ENCODE measurements around the gene CDH4.
"Not testable (repeated sequence)": the region's sequence is repeated elsewhere in the genome, so short reads cannot be mapped to it uniquely, and the experiment has no call there.

CDH4 gene

DNA sequence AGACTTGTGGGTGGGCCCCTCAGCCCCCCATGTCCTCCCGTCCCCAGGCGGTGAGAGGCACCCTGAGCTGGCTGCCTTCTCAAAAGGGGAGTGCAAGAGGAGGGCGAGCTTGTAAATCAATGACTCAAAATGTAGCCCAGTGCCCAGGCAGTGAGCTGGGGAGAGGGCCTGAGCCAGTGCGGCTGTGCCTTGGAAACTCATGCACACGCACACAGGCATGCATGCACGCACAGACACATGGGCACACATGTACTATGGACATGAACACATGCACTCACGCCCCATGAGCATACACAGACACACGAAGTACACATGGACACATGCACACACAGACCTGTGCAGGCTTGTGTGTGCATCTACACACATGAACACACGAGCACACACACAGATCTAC, 680.1 kb downstream of the CDH4 start:
- no peak for DNase-seq

DNA sequence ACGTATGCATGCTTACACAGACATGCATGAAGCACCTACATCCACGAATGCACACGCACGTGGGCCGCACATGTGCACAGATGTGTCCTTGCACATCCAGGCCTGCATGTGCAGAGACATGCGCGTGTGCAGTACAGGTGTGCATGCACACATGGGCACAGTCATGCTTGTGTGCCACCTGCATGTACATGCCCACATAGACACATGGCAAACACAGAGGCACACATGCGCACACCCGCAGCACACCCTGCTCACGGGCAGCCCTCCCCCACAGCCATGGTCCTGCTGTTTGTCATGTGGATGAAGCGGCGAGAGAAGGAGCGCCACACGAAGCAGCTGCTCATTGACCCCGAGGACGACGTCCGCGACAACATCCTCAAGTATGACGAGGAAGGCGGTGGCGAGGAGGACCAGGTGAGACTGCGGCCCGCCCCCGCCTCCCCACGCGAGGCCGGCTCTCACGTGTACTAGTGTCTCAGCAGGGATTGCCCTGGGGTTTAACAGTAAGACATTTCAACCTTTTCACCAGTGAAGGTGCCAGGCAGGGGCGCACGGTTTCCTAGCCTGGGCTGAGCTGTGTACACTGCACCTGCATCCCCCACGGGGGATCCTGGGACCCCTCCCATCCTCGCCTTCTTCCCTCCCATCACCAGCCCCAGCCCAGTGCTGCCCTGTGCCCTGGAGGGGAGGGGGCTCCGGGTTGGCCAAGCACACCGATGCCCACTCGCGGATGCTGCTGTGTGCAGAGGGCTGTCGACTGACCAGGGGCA, 680.8 kb downstream of the CDH4 start:
- no peak for DNase-seq

DNA sequence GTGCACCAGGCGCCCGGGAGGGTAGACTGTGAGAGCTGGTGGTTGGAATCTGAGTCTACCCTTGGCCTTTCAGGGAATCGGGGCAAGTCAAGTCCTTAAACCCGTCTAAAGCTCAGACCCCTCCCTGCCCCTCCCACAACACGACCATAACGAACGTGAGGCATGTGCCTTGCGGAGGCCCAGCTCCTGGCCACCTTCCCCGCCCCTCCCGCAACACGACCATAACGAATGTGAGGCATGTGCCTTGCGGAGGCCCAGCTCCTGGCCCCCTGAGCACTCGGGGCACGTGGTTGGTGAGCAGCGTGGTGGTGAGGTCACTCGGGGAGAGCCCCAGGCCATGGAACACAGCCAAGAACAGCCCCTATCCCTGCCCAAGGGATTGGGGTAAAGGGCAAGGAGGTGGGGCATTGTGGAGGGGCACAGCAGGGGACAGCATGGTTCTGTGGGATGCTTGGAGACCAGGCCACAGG, 681.5 kb downstream of the CDH4 start:
- DNase-seq: no peak

DNA sequence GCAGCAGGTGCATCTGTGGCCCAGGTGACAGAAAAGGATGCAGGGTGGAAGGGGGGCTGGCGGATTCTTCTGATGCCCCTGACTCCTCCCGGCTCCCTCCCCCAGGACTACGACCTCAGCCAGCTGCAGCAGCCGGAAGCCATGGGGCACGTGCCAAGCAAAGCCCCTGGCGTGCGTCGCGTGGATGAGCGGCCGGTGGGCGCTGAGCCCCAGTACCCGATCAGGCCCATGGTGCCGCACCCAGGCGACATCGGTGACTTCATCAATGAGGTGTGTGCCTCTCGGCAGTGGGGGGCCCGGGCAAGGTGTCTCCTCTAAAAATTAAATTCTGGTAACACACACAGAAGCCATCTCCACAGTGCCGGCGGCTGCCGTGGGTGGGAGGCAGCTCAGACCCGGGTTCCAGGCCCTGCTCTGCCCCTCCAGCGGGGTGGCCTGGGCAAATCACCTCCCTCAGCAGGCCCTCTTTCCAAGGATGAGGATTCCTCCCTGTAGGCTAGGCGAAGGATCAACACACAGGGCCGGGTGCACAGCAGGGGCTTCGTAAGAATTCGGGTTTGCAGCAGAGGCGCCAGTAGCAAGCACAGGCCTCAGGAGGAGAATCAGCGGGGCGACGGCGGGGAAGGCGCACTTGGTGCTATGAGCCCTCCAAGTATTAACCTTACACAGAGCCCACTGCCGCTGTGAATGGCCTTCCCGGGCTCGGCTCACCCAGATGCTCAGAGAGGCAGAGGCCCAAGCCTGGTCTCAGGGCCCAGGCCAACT, 682.1 kb downstream of the CDH4 start:
- DNase-seq: no peak

DNA sequence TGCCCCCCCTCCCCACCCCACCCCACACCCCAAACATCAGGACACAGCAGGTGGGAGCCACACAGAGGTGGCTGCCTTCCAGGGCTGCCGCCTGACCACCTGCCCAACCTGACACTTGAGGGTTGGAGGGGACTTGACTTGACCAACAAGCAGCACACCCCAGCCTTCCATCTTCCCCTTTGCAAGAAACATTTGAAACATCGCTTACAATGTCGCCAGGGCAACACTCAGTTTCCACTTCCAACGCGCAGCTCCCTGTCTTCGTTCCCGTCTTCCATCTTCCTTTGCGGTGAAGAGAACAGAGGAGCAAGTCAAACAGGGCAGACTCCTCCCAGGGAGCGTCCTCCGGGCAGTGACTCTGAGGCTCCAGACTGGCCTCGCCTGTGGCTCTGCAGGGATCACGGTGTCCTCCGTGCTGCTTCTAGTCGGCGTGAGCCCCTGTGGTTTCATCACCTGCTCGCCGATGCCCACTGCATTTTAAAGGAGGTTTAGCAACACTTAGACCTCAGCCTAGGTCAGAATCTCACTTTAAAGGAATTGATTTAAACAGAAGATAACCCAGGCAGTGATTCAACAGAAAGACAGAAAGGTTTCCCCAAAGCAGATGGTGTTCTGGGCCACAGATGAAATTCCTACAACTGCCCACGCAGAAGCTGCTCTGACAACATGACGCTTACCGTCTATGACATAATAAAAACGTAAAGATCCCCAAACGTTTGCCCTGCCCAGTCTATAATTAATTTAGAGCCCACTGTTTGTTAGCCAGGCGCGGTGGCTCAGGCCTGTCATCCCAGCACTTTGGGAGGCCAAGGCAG, 682.9 kb downstream of the CDH4 start:
- no peak for DNase-seq

DNA sequence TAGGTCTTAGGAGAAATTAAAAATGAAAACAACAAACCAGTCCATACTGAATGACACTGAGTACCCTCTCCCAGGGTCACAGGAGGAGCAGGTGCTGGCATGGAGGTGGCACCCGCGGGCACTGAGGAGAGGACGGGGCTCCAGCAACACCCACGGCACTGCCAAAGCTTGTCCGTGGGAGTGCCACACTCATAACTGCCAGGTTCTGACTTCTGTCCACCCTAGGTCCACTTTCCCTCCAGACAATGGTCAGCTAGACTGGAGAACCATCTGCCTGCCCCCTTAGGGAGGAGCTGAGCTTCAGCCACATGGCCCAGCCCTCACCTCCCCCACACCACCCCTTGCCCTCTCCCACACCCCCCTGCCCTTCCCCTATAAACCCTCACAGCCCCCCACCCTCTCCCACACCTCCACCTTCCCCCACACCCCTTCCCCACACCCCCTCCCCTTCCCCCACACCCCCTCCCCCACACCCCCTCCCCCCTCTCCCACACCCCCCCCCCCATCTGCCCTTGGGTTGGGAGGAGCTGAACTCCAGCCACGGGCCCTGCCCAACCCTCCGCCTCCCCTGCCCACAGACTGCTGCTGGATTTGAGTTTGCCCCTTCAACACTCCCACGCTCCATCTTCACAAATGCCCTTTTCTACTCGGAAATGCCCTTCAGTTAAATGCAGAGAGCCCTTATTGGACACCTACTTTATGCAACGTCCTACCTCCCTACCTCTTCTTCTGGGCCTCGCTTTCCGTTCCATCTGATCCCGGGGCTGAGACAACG, 684.1 kb downstream of the CDH4 start:
- DNase-seq: no peak

DNA sequence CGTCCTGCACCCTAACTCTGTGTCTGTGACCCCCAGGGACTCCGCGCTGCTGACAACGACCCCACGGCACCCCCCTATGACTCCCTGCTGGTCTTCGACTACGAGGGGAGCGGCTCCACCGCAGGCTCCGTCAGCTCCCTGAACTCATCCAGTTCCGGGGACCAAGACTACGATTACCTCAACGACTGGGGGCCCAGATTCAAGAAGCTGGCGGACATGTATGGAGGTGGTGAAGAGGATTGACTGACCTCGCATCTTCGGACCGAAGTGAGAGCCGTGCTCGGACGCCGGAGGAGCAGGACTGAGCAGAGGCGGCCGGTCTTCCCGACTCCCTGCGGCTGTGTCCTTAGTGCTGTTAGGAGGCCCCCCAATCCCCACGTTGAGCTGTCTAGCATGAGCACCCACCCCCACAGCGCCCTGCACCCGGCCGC, 684.7 kb downstream of the CDH4 start:
- no peak for DNase-seq

DNA sequence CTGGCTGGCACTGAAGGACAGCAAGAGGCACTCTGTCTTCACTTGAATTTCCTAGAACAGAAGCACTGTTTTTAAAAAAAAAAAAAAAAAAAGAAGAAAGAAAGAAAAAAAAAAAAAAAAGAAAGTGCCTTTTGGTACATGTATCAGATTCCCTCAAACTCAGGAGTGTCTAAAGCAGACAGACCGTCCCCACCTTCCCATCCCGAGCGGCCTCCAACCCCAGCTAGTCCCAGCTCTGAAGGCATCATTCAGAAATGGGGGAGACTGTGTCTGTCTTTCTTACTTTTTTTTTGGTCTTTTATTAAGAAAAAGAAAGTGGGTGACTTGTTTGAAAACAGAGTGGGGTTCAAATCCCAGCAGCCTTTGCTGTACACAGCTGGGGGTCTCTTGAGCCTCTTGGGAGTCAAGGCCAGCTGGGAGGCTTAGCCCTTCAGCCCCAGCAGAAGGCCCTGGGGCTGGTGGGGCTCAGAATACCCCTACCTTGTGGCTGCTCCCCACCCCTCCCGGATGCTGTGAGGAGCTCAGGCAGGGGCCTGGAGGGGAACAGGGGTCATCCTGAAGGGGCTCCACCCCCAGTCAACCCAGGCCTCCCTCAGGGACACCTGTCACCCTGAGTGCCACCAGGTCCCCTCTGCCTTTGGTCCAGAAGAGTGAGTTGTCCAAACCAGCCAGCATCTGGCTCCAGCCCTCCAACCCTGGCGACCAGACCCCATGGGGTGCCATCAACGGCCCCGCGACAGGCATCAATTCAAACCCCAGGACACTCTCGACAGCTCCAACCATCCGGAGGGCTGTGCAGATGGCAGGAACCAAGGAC, 685.3 kb downstream of the CDH4 start:
- DNase-seq: no peak

DNA sequence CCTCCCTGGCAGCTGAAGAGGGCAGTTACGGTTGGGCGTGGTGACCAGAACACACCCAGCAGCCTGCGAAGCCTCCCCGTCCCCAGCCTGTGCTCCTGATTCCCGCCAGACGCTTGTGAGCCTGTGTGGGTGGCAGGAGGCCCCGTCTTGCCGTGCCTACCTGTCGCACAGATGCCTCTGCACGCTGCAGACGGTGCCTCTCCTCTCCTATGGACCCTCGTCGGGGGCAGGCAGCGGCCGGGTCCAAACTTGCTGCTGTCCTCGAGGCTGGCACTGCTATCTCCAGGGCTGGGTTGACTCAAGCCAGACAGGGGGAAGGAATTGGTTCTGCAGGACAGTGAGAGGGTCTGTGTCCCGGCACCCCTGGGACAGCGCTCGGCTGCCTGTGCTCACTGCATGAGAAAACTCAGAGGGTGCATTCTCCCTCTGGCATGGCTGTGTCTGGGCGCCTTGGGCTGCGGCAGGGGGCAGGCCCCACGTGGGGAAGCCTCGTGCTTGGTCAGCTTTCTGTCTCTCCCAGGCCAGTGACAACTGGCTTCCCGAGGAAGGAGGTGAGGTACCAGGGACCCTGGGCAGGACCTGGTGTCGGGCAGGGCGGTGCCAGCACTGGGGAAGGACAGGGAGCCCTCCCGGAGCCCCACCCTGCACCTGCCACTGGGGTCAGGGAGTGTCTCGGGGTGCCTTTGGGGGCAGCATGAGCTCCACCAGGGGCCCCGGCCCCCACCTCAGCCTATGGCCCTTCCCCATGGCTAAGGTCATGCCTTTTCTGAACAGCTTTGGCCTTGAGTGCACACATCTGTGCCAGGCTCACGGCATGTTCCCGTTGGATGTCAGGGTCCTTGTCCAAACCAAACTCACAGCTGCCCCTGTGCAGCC, 686.1 kb downstream of the CDH4 start:
- no peak for DNase-seq

DNA sequence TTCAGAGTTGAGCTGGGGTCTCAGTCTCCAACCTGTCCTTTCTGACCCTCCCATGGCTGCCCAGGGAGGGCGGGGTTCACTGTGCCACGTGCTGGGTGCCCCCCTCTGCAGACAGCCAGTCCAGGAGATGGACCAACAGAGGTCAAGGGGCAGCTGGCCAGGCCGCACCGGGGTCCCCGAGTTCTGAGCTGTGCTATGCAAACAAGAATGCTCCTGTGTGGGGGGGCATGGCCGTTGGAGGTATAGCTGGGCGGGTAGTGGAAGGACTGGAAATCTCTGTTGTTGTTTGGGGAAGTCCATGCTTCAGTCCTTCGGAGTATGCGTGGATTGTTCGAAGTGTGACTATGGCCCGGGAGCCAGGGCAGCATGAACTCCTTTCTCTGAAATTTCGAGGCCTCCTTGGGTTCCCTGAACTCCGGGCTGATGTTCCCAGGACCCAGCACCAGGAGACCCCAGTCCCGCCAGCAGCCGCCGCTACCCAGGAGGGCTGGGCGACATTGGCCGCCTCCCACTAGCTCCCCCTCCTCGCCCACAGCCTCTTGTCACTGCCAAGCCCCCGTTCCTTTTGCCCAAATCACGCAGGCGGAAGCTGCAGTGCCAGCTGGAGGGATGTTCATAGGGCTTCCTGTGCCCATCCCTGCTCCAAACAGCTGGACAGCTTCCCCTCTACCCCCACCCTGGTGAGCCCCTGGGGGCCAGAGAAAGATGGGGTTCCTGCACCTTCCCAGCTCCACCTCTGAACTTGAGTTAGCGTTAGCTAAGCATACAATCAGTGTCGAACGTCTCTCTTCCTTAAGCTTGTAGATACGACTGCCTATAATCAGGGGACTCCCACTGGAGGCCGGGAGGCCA, 687.0 kb downstream of the CDH4 start:
- DNase-seq: no peak

DNA sequence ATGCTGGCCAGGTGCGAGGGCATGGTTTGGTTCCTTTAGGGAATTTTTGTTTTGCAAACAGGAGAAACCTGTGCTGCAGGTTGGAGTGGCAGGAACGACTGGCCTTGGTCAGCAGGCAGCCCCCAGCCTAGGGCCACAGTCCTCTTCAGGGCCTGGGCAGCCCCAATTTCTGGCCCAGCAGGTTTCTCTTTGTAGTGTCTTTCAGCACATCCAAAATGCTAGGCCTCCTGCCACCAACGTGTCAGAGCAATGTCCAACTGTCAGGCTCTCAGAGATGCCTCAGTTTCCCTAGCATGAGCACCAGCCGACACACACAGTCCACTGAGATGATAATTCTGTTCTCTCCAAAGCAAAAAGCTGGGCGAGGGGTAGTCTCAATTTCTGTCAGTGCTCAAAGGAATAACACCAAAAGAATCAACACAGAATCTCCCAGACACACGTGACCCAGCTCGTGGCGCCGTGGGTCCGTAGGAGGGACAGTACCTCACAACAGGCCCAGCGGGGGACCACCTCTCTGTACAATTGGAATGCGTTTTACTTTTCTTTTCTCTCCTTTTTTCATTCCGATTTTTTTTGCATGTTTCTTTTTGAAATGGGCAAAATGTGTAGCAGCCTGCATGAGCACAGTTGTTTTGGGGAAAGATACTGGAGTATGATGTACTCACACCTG, 687.8 kb downstream of the CDH4 start:
- DNase-seq: no peak

DNA sequence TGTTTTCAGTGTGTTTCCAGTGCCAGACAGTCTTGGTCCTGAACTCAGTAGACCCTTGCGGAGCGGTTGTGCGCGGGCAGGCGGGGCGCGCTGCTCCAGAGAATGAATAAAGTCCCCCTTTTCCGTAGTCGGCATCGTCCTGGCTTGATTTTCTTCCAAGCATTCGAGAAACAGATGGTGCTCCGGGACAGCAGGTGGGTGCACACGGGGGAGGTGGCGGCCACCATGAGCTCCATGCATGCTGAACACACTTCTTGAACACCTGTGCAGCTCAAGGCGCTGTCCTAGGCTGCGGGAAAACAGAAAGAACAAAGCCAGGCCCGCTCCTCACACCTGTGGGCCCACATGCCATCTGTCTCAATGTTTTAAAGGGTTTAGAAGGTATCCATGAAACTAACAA, 688.4 kb downstream of the CDH4 start:
- no peak for DNase-seq

DNA sequence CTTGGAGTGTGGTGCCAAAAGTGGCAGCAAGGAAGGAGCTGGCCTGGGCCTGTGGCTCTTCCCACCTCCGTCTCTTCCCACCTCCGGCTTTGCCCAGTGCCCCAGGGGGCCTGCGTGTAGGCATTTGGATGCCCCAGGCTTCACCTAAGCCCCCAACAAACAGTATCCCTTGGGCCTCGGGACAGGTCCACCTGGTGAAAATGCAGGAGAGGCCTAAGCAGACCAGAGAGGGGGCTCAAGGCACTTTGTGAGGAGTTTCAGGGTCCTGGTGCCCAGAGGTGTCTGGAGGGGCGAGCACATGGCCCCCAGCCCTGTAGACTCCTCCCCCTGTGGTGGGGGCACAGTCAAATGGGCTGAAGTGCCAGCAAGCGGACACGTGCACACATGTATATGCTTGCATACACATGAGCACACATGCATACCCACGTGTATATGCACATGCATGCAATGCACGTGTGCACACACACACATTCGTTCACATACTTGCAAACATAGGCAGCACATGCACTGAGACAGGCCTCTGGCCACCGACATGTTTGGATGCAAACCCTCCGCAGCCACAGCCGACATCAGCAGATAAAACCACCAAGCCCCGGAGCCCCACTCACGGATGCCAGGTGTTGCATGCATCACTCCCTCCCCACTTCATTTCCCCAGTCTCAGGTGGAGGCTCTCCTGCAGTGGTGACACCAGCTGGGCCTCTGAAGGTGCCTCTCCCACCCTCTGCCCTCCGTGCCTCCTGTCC, 689.1 kb downstream of the CDH4 start:
- no peak for DNase-seq

DNA sequence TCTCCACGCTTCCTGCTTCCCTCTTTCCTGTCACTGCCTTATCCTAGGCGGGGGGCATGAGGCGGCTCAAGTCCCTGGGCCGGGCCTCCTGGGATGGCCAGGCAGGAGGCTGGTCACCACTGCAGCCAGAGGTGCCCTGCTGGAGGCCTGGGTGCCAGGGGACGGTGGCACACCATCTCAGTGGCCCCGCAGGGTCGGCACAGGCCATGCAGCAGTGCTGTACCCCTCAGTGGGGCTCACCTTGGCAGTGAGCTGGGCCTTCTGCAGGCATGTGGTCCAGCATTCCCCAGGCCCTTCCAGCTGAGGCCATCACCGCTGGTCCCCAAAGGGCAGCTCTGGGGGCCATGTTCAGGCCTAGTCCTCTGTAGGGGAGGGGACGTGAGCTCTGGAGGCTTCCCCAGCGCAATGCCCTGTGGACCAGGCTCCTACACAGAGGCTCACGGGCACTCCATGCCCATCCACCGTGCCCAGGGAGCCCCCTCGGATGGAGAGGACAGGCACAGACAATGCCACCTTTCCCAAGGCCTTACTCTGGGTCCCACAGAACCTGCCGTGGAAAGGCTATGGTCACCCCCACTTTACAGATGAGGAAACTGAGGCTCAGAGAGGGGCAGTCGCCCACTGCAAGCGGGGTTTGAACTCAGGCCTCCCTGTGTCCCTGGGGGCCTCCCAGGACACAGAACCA, 689.8 kb downstream of the CDH4 start:
- no peak for DNase-seq

DNA sequence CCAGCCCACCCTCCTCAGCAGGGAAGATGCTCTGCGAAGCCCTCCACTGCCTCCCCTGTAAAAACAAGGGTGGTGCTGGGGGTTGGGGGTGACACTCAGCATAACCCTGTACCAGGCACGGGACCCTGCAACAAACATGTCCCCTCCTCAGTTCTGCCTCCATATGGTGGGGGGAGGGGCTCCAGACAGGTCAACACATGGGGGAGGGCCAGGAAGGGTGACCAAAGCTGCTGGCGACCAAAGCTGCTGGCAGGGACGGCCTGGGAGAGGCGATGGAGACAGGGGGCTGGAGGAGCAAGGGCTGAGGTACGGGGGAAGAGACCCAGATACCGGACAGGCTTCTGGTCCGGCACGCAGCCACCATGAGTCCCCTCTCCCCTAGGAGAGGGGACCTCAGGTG, 690.5 kb downstream of the CDH4 start:
- no peak for DNase-seq

DNA sequence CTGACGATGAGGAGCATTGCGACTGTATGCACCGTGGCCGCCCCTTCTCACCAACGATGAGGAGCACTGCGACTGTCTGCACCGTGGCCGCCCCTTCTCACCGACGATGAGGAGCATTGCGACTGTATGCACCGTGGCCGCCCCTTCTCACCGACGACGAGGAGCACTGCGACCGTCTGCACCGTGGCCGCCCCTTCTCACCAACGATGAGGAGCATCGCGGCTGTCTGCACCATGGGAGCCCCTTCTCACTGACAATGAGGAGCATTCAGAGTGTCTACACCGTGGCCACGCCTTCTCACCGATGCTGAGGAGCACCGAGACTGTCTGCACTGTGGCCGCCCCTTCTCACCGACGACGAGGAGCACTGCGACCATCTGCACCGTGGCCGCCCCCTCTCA, 692.9 kb downstream of the CDH4 start:
- DNase-seq: not testable (repeated sequence)

DNA sequence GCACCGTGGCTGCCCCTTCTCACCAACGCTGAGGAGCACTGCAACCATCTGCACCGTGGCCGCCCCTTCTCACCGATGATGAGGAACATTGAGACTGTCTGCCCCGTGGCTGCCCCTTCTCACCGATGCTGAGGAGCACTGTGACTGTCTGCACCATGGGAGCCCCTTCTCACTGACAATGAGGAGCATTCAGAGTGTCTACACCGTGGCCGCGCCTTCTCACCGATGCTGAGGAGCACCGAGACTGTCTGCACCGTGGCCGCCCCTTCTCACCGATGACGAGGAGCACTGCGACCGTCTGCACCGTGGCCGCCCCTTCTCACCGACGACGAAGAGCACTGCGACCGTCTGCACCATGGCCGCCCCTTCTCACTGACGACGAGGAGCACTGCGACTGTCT, 693.4 kb downstream of the CDH4 start:
- DNase-seq: not testable (repeated sequence)

DNA sequence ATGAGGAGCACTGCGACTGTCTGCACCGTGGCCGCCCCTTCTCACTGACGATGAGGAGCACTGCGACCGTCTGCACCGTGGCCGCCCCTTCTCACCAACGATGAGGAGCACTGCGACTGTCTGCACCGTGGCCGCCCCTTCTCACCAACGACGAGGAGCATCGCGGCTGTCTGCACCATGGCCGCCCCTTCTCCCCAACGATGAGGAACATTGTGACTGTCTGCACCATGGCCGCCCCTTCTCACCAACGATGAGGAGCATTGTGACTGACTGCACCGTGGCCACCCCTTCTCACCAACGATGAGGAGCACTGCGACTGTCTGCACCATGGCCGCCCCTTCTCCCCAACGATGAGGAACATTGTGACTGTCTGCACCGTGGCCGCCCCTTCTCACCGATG, 696.0 kb downstream of the CDH4 start:
- not testable (repeated sequence) for DNase-seq
